Body of pancreas (tissue), 4 donors: ENCODE measurements around the gene ABCC9.

ENCODE experiments used
- POLR2A ChIP-seq, 3 donors: fragments of 450-650 bp; IDR thresholded peaks; one replicate each; pipeline ENCODE4 v1.6.1; 2016; ENCODE audit warnings: antibody characterized with exemption in 3 of 3, mild to moderate bottlenecking in 2 of 3
- TF ChIP-seq, protein P1 (sequence below), 7 experiments: fragments of 450-650 bp in 4 of 7; fragments of 200-600 bp in 3 of 7; sonication (generic) in 3 of 7; IDR thresholded peaks; one replicate each; pipeline ENCODE4 v1.5.1; 2016 to 2019; ENCODE audit warnings: antibody characterized with exemption in 7 of 7

DNA sequence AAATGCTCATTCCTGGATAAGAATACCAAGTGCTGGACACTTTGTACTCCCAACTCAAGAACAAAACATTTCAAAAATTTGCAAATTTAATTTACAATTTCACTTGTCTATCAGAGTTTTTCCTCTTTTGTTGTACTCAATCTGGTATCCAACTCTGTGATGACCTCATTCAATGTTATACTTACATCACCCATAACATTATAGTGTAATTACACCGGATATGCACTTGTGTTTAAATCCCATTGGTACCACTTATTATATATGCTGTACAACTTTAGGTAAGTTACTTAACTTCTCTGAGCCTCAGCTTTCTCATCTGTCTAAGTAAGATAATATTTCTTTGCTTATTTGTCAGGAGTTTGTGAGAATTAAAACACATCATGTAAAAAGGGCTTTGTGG, 90.1 kb downstream of the ABCC9 start:
- TF ChIP-seq POLR2A (IDR thresholded peaks at IDR 0.05) = no peak
- TF ChIP-seq, protein P1, sequence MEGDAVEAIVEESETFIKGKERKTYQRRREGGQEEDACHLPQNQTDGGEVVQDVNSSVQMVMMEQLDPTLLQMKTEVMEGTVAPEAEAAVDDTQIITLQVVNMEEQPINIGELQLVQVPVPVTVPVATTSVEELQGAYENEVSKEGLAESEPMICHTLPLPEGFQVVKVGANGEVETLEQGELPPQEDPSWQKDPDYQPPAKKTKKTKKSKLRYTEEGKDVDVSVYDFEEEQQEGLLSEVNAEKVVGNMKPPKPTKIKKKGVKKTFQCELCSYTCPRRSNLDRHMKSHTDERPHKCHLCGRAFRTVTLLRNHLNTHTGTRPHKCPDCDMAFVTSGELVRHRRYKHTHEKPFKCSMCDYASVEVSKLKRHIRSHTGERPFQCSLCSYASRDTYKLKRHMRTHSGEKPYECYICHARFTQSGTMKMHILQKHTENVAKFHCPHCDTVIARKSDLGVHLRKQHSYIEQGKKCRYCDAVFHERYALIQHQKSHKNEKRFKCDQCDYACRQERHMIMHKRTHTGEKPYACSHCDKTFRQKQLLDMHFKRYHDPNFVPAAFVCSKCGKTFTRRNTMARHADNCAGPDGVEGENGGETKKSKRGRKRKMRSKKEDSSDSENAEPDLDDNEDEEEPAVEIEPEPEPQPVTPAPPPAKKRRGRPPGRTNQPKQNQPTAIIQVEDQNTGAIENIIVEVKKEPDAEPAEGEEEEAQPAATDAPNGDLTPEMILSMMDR (IDR thresholded peaks at IDR 0.05) = no peak
